Measurements from ENCODE around the gene ANKRD33. TPM values are rescaled to one million over a fixed set of nuclear protein-coding genes. Genes with fewer than 3 reads are reported as not detected.

The ANKRD33 gene
- total and polyA plus RNA-seq, 2 of the 13 experiments (the other 11 are each of a cell fraction or from before 2014, with no cell fraction given), result 0.04 TPM; not detected in 1

DNA sequence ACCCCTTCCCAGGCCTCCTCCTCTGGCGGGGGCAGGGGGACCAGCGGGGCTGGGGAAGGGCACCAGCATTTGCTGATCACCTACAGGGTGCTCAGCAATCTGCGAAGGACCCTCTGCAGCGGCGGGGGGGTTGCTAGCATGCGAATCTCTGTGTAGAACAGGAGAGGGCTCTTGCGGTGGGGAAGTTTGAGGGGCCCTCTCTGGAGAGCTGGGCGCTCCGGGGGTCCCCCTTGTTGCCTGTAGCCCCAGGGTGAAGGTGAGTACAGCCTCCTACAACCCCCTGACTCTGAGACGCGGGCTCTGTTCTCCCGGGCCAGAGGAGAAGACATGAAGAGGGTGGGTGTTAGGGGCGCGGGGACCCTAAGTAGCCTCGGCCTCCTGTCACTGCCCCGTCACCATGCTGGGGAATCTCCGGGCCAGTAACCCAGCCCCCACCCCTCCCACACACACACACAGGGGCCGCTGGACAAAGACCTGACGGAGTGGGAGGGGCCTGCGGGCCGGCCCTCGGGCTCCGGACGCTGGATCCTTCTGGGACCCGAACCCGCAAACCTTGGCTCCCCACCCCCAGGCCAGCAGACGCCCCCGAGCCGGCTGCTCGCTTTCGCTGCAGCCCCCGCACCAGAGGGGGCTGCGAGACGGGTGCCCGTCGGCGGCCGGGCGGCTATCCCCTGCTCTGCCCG lies 40.1 kb upstream of the ANKRD33 start (continued):
- TF ChIP-seq, protein P1, sequence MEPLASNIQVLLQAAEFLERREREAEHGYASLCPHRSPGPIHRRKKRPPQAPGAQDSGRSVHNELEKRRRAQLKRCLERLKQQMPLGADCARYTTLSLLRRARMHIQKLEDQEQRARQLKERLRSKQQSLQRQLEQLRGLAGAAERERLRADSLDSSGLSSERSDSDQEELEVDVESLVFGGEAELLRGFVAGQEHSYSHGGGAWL (CRISPR knock-in tag; IDR thresholded peaks at IDR 0.05), result no peak
- TF ChIP-seq BHLHE40 (IDR thresholded peaks at IDR 0.05; ENCODE audit: low read length) (no peak), ZNF34 (CRISPR knock-in tag; IDR thresholded peaks at IDR 0.05; ENCODE audit: borderline replicate concordance) (no peak), RBFOX2 (IDR thresholded peaks at IDR 0.05; ENCODE audit: low read depth, low read length) (peak; percentile 51; the same call in 1 of the 2 replicates), ELF3 (CRISPR knock-in tag; IDR thresholded peaks at IDR 0.05) (no peak), SIN3A (IDR thresholded peaks at IDR 0.05; ENCODE audit: borderline replicate concordance, low read depth, low read length) (peak; percentile 38; the same call in 1 of the 2 replicates), RFXAP (CRISPR knock-in tag; IDR thresholded peaks at IDR 0.05; ENCODE audit: borderline replicate concordance) (no peak), ZNF543 (CRISPR knock-in tag; IDR thresholded peaks at IDR 0.05) (no peak), ZNF572 (CRISPR knock-in tag; IDR thresholded peaks at IDR 0.05) (no peak), HDAC1 (CRISPR knock-in tag; IDR thresholded peaks at IDR 0.05) (peak; percentile 19; the same call in 1 of the 2 replicates), NFE2L1 (CRISPR knock-in tag; IDR thresholded peaks at IDR 0.05; ENCODE audit: borderline replicate concordance) (no peak), ZNF569 (CRISPR knock-in tag; IDR thresholded peaks at IDR 0.05; ENCODE audit: borderline replicate concordance) (no peak)
- TF ChIP-seq, protein P2, sequence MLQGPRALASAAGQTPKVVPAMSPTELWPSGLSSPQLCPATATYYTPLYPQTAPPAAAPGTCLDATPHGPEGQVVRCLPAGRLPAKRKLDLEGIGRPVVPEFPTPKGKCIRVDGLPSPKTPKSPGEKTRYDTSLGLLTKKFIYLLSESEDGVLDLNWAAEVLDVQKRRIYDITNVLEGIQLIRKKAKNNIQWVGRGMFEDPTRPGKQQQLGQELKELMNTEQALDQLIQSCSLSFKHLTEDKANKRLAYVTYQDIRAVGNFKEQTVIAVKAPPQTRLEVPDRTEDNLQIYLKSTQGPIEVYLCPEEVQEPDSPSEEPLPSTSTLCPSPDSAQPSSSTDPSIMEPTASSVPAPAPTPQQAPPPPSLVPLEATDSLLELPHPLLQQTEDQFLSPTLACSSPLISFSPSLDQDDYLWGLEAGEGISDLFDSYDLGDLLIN (CRISPR knock-in tag; IDR thresholded peaks at IDR 0.05; ENCODE audit: borderline replicate concordance), result no peak
